ENCODE measurements around the gene INHBE.
"Not testable (repeated sequence)": the region's sequence is repeated elsewhere in the genome, so short reads cannot be mapped to it uniquely, and the experiment has no call there.

The INHBE gene

DNA sequence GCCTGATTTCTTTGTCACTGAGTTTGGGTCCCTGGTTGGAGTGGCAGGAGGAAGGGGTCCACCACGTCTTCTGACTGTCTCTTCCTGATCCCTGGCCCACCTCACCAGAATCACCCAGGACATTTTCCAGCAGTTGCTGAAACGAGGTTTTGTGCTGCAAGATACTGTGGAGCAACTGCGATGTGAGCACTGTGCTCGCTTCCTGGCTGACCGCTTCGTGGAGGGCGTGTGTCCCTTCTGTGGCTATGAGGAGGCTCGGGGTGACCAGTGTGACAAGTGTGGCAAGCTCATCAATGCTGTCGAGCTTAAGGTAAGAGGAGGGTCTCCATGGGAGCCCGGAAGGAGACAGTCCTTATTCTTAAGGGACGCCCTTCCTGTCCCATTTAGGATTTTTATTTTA lies 45.1 kb downstream of the INHBE start:
- Histone ChIP-seq H3K9me2 (replicated peaks; ENCODE audit: low read depth, low read length) (no peaks in the 10 kb centered on the region), H3F3A (ENCODE audit: low read depth) (no peaks in the 10 kb centered on the region), H4K20me1 (ENCODE audit: insufficient read depth, low read length, poor library complexity, severe bottlenecking) (peaks cover 4% of the 10 kb centered on the region), H3K36me3 (ENCODE audit: insufficient read depth, low read length) (peaks cover 67% of the 10 kb centered on the region; the same call in 1 of the 2 replicates), H3K27me3 (ENCODE audit: insufficient read depth, low read length, poor library complexity, severe bottlenecking) (no peaks in the 10 kb centered on the region), H3K4me3 (ENCODE audit: low read length, poor library complexity, severe bottlenecking) (no peak overlapping the region), H3K9ac (ENCODE audit: low read depth, low read length, poor library complexity, severe bottlenecking) (no peak overlapping the region), H3K4me2 (ENCODE audit: low read depth, low read length, poor library complexity, severe bottlenecking) (no peak overlapping the region), H2AFZ (ENCODE audit: low read length) (no peak overlapping the region), H3K79me2 (ENCODE audit: insufficient read depth, low read length) (no peaks in the 10 kb centered on the region), H3K4me1 (ENCODE audit: insufficient read depth, low read length, poor library complexity, severe bottlenecking) (no peaks in the 10 kb centered on the region), H3K9me3 (ENCODE audit: insufficient read depth, low read depth, low read length) (no peaks in the 10 kb centered on the region)
- TF ChIP-seq EZH2phosphoT487 (IDR thresholded peaks at IDR 0.05; ENCODE audit: borderline replicate concordance): no peak
- TF ChIP-seq, protein P1, sequence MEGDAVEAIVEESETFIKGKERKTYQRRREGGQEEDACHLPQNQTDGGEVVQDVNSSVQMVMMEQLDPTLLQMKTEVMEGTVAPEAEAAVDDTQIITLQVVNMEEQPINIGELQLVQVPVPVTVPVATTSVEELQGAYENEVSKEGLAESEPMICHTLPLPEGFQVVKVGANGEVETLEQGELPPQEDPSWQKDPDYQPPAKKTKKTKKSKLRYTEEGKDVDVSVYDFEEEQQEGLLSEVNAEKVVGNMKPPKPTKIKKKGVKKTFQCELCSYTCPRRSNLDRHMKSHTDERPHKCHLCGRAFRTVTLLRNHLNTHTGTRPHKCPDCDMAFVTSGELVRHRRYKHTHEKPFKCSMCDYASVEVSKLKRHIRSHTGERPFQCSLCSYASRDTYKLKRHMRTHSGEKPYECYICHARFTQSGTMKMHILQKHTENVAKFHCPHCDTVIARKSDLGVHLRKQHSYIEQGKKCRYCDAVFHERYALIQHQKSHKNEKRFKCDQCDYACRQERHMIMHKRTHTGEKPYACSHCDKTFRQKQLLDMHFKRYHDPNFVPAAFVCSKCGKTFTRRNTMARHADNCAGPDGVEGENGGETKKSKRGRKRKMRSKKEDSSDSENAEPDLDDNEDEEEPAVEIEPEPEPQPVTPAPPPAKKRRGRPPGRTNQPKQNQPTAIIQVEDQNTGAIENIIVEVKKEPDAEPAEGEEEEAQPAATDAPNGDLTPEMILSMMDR (conservative IDR thresholded peaks at IDR 0.05; ENCODE audit: low read length): no peak

DNA sequence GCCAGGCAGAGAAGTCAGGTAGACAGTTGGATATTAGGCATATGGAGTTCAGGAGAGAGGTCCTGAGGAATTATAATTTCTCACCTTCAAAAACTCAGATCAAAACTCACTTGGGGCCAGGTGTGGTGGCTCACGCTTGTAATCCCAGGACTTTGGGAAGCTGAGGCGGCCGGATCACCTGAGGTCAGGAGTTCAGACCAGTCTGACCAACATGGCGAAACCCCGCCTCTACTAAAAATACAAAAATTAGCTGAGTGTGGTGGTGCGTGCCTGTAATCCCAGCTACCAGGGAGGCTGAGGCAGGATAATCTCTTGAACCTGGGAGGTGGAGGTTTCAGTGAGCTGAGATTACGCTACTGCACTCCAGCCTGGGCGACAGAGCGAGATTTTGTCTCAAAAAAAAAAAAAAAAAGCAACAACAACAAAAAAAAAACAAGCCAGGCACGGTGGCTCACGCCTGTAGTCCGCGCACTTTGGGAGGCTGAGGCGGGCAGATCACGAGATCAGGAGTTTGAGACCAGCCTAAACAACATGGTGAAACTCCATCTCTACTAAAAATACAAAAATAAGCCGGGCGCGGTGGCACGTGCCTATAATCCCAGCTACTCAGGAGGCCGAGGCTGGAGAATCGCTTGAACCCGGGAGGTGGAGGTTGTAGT lies 47.3 kb downstream of the INHBE start:
- not testable (repeated sequence) for H3K4me2 ChIP-seq (ENCODE audit: low read depth, low read length, poor library complexity, severe bottlenecking)

GRCh38 chr12:57506541-57506940 lies 51.4 kb downstream of the INHBE start:
- H3K79me2 ChIP-seq (ENCODE audit: insufficient read depth, low read length); H3K4me1 ChIP-seq (ENCODE audit: insufficient read depth, low read length, poor library complexity, severe bottlenecking); H3F3A ChIP-seq (ENCODE audit: low read depth); H3K9me2 ChIP-seq (replicated peaks; ENCODE audit: low read depth, low read length); H3K27me3 ChIP-seq (ENCODE audit: insufficient read depth, low read length, poor library complexity, severe bottlenecking); H3K4me3 ChIP-seq (ENCODE audit: low read length, poor library complexity, severe bottlenecking); H3K9me3 ChIP-seq (ENCODE audit: insufficient read depth, low read depth, low read length); H3K4me2 ChIP-seq (ENCODE audit: low read depth, low read length, poor library complexity, severe bottlenecking); H2AFZ ChIP-seq (ENCODE audit: low read length); H4K20me1 ChIP-seq (ENCODE audit: insufficient read depth, low read length, poor library complexity, severe bottlenecking); H3K9ac ChIP-seq (ENCODE audit: low read depth, low read length, poor library complexity, severe bottlenecking): not testable (repeated sequence)
- H3K36me3 ChIP-seq (ENCODE audit: insufficient read depth, low read length): peaks cover 60% of the 10 kb centered on the region

More for the DNA sequence above, 47.3 kb downstream of the INHBE start:
- H3K79me2 ChIP-seq (ENCODE audit: insufficient read depth, low read length); H2AFZ ChIP-seq (ENCODE audit: low read length); H3K27me3 ChIP-seq (ENCODE audit: insufficient read depth, low read length, poor library complexity, severe bottlenecking); H4K20me1 ChIP-seq (ENCODE audit: insufficient read depth, low read length, poor library complexity, severe bottlenecking); H3F3A ChIP-seq (ENCODE audit: low read depth); H3K9ac ChIP-seq (ENCODE audit: low read depth, low read length, poor library complexity, severe bottlenecking); H3K9me2 ChIP-seq (replicated peaks; ENCODE audit: low read depth, low read length); H3K4me1 ChIP-seq (ENCODE audit: insufficient read depth, low read length, poor library complexity, severe bottlenecking); H3K4me3 ChIP-seq (ENCODE audit: low read length, poor library complexity, severe bottlenecking); H3K9me3 ChIP-seq (ENCODE audit: insufficient read depth, low read depth, low read length): not testable (repeated sequence)
- H3K36me3 ChIP-seq (ENCODE audit: insufficient read depth, low read length): peaks cover 65% of the 10 kb centered on the region; the same call in 1 of the 2 replicates
